ENCODE data around the gene GALNT17.

GALNT17 gene

GRCh38 chr7:71386152-71386785 is 254.3 kb downstream of the GALNT17 start:
- FAIRE-seq (no peak), DNase-seq (ENCODE audit: low spot score) (no peak)

- FAIRE-seq (no peak), DNase-seq (ENCODE audit: low spot score) (no peak)
These were observed 256.2 kb downstream of the GALNT17 start for GRCh38 chr7:71388181-71388580.

DNA sequence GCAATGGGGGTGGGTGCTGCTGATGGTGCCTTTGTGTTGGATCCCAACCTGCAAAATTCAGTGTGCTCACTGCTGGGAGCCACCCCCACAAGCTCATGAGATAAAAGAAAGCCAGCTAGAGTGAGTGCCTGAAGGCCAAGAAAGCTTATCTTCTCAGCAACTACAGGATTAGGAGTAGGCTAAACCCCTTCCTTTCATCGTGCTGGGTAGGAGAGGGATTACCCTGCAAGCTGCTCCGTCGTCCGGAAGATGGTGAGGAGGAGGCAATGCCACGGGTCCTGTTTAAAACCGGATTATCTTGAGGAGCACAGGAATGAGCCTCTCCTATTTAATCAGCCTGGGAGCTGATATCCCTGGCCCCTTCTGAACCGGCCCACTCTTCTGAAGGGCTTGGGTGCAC is 258.0 kb downstream of the GALNT17 start:
- DNase-seq (ENCODE audit: low spot score) (no peak), FAIRE-seq (no peak)

DNA sequence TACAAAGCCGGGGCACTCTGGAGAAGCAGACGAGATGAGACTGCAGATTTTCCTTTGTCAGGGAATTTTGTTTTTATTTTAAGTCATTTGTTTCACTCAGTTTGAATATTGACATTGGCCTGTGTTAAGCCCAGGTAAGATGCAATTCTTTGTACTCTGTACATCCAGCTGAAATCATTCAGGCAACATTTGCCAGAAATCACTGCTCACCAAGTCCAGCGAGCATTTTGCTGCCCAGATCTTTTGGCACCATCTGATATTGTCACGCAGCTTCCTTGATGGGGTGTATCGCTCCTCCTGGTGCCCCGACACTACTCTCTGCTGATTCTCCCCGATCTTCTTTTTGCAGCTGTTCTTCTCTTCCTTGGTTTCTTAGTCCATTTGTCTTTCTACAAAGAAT is 261.7 kb downstream of the GALNT17 start:
- DNase-seq (ENCODE audit: low spot score) (no peak), FAIRE-seq (no peak)

DNA sequence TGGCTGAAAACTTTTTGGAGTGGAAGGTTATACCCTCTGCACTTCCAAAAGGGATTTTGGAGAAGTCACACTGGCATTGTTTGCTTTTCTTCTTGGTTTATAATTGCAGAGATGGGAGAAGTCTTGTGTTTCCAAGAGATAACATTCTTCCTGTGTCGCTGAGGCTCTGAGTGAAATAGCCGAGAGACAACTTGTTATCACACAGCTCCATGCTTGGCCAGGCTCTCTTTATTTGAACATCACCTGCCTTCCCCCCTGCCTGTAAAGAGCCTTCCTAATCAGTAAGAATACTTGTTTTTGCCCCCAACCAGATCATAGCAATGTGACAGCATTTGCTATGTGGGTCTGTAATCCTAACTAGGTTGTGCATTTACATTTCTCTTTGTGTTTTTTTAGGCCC is 270.7 kb downstream of the GALNT17 start:
- no peak for DNase-seq (ENCODE audit: low spot score)
- no peak for FAIRE-seq

GRCh38 chr7:71403202-71403946 is 271.4 kb downstream of the GALNT17 start:
- FAIRE-seq (no peak), DNase-seq (ENCODE audit: low spot score) (no peak)

DNA sequence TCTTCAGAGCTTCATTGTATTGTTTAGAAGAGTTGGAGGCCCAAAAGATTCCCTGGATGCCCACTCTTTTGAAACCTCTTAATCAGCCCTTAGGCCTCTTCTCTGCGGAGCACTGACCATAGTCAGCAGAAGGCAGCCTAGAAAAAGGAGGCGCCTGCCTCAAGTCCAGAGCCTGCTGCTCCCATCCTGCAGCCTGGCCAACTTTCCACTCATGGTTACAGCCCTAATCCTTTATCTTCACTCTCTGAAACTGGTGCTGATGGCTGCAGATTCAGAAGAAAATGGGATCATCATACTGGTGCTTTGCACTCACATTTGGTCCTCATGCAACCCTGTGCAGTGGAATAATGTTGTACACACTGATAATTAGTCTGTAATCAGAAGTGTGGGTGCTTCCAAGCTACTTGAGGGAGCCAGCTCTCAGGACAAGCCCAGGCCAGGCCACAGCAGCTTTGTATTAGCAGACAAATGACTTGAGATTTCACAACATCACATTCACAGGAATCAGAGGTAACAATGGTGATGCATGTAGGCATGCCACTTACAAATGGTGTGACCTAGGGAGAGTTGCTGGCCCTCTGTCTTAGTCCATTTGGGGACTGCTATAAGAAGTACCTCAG is 272.9 kb downstream of the GALNT17 start:
- DNase-seq (ENCODE audit: low spot score) (no peak), FAIRE-seq (no peak)

GRCh38 chr7:71408271-71408670 is 276.3 kb downstream of the GALNT17 start:
- DNase-seq (ENCODE audit: low spot score) = no peak
- FAIRE-seq = peak; percentile 5

GRCh38 chr7:71409550-71410157 is 277.7 kb downstream of the GALNT17 start:
- DNase-seq (ENCODE audit: low spot score) (no peak), FAIRE-seq (no peak)

DNA sequence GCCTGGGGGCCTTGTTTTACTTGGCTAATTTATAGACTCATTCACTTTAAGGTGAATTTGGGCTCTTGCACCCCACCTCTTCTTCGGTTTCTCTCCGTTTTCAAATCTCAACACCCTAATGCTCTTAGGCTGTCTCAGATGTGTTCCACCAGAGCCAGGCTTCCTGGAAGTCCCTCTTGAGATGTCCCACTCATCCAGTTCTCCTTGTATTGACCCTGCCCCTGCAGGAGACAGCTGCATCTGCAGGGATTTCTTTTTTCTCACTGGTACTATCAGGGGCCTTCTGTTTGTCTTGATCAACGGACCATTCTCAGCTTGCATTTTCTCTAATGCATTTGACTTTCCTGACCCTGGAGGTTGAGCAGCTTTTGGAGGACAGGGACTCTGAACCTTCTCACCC is 279.5 kb downstream of the GALNT17 start:
- FAIRE-seq (no peak), DNase-seq (ENCODE audit: low spot score) (no peak)

DNA sequence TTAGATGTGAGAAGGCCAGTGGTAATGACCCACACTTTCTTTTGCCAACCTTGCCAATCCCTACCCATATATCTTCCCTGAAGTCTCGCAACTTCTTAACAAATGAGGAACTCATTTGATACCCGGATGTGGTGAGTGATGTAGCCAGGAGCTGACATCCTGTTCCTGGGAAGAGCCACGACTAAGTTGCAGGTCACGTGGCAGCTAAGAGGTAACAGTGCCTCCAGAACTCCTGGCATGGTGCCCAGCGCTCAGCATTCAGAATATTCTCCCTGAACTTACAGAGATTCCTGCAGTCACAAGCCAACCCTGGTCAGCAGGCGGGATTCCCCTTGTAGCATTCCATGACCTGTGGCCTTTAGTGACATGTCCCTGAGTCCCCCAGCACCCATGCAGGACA is 282.5 kb downstream of the GALNT17 start:
- FAIRE-seq (no peak), DNase-seq (ENCODE audit: low spot score) (no peak)

DNA sequence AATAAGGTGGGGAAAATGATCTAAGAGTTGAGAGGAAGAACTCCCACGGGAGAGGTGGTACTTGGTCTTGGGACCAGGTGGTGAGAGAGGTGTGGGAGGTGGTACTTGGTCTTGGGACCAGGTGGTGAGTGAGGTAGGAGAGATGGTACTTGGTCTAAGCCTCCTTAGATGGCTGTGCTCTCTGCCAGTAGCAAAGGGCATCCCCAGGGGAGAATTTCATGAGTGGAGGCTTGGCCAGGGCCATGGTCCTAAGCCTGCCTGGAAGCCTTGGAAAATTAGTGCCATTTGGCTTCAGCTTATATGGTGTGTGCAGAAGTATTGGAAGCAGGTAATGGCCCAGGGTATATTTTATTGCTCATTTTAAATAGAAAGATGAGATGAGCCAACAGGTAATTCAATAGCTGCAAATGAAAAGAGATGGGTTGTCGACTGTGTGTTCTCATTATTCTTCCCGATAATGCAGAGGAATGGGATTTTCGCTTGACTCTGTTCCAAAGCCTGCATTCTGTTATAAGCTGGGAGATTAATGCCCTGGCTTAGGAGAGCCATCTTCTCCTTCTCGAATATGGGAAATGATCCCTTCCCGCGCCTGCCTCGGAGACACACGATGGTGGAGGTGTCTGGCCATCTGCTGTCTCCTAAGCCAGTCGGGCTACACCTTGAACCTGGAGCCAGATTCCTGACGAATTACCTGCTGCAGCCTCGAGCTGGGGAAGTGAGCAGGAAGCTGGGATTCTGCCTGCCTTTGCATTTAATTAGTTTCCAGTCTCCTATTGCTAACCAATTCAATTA is 287.8 kb downstream of the GALNT17 start:
- FAIRE-seq (no peak), DNase-seq (ENCODE audit: low spot score) (no peak)

GRCh38 chr7:71422104-71422503 is 290.2 kb downstream of the GALNT17 start:
- no peak for DNase-seq (ENCODE audit: low spot score)
- no peak for FAIRE-seq

DNA sequence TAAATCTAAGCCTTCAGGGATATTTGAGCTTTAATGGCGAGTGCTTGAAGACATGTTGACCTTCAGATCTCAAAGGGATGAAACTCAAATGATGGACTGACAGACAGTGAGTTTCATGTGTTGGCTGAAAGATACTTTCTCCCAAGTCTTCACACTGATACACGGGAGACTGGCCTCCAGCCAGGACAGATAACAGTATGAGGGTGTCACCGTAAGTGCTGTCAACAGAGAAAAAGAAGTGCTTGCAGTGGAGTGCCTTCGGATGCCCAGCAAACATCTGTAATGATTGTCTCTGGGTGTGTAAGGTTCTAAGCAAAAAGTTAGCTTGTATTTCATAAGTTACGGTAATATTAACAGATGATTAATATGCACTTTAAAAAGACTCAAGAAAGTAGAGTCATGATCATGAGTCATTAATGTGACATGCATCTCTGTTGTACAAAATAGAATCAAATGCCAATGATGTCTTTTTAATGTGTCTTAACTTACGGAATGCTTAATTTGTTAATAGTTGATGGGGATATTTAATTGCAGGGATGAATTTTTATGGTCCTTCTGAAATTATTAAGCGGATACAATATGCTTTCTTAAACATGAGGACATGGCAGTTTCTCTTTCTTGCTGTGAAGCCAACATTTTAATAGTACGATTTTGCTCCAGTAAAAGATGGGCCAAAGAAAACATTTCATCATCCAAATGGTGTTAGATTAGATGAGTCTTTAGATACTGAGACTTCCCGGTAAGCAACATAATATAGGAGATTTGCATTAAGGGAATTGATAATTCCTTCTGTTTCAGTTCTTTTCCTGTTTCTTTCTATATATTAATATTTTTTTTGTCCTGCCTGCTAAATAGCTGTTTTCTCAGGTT is 292.5 kb downstream of the GALNT17 start:
- DNase-seq (ENCODE audit: low spot score) = no peak
- no peak for FAIRE-seq

DNA sequence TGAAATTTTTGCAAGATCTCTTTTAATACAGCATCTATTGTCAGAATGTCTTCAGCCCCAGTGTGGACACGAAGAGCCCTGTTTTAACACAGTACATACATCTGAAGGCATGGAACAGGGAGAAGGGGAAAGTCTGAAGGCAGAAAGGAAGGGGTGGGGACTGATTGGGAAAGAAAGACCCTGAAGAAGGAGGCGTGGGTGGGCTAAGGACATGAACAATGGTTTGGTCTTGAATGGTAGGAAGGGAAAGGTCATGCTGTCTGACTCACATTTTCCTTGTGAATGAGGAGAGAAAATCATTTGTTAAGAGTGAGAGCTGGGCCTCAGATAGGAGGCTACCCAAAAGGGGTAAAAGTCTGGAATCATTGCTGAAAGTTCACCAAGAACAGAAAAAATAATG is 297.1 kb downstream of the GALNT17 start:
- FAIRE-seq (no peak), DNase-seq (ENCODE audit: low spot score) (no peak)

GRCh38 chr7:71430246-71430645 is 298.3 kb downstream of the GALNT17 start:
- DNase-seq (ENCODE audit: low spot score) (no peak), FAIRE-seq (no peak)

- FAIRE-seq (no peak), DNase-seq (ENCODE audit: low spot score) (no peak)
These were observed 307.4 kb downstream of the GALNT17 start for GRCh38 chr7:71439321-71439720.

DNA sequence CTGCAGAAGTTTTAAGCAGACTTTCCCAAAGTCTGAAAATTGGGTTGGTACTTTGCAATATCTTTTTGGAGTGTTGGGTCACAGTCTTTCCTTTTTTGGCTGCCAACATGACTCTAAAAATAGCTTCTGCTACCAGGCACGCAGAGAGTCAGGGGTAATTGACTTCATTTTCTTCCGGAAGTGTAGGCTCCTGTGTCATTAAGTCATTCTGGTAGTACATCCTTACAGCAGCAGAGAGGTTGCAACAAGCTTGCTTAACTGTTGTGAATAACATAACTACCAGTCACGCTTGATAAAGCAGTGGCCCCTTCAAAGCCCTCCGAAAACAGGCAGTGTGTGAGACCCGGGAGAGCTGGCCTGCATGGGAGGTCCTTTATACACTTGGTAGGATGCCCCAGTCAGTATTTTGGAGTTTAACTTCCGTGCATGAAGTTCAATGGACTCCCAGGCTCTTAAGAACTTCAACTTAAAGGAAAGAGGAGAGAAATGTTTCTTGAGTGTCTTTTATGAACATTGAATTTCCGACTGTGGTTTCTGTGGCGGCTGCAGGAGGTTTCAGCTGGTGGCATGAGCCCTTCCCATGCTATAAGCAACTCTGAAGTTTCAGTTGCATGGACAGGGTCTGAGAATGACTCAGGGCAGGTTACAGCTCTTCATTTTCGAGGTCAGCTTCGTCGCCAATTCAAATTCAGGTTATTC is 310.7 kb downstream of the GALNT17 start:
- FAIRE-seq (no peak), DNase-seq (ENCODE audit: low spot score) (no peak)

DNA sequence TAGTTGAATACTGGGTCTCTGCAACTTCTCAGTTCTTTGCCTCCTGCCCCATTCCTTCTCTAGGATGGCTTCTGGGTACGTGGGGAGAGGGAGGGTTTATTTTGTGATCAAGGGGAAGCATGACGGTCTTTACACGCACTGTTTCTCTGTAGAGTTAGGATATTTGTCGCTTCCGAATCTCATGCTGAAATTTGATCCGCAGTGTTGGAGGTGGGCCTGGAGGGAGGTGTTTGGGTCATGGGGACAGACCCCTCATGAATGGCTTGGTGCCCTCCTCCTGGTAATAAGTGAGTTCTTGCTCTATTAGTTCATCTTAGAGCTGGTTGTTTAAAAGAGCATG is 311.2 kb downstream of the GALNT17 start:
- DNase-seq (ENCODE audit: low spot score) = no peak
- FAIRE-seq = no peak

DNA sequence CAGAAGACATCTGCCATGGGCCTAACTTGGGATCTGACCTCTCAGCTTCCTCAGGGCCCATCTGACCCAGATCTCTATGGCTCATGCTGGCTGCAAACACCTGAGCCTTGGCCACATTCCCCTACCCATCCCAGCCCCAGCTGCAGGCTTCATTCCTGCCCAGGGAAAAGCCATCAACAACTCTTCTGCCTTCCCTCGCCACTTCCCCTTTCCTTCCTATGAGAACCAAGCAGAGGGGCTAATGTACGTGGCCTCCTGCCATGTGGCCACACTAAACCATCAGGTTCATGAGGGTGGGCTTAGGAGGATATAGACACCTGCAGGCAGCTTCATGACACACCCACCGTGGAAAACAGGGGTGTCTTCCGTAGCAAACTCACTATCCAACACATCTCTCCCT is 312.2 kb downstream of the GALNT17 start:
- DNase-seq (ENCODE audit: low spot score) (no peak), FAIRE-seq (no peak)
